ENCODE measurements around the gene HRC.
"Not testable (repeated sequence)": the region's sequence is repeated elsewhere in the genome, so short reads cannot be mapped to it uniquely, and the experiment has no call there.

HRC gene

DNA sequence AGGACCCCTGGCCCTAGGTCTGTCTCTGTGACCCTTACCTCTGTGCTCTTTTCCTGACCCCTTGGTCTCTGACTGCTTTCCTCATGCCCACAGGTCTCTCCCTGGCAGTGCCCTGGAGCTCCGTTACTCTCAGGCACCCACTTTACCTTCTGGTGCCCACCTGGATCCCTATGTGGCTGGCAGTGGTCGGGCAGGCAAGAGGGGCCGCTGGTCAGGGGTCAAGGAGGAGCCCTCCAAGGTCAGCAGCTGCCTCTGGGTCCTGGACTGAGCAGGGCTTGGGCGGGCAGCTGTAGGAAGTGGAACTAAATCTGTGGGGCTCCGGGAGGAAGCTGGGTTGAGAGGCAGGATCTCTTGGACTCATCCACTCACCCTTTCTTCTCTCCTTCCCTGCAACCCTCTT, 19.5 kb downstream of the HRC start:
- no peak for DNase-seq (ENCODE audit: low read depth, low spot score)

DNA sequence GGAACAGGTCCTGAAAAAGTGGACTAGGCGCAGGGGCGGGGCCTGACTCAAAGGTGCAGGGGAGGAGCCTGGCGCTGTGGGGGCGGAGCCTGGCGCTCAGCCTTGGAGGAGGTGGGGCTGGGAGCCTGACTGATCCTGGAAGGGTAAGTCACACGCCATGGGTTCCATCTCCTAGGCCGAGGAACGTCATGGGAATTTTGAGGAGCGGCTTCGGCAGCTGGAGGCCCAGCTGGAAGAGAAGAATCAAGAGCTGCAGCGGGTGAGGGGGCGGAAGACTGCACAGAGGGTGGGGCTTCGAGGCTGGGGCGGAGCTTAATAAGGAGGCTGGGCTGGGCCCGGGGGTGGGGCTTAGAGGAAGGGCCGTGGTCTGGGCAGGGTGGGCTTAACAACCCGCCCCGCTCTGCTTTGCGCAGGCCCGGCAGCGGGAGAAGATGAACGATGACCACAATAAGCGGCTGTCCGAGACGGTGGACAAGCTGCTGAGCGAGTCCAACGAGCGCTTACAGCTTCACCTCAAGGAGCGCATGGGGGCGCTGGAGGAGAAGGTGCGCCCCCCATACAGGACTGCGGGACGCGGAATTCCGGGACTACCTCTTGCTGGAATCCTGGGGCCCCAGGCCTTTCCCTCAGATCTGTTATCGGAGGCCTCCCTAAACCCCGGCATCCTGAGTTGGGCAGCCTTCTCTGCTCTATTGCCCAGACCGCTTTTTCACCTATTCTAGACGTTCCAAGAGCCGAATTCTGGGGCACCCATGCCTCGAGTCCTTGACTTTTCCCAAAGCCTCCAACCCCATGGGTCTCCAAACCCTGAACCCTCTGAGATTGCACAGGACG, 21.4 kb downstream of the HRC start:
- no peak for DNase-seq (ENCODE audit: low read depth, low spot score)

DNA sequence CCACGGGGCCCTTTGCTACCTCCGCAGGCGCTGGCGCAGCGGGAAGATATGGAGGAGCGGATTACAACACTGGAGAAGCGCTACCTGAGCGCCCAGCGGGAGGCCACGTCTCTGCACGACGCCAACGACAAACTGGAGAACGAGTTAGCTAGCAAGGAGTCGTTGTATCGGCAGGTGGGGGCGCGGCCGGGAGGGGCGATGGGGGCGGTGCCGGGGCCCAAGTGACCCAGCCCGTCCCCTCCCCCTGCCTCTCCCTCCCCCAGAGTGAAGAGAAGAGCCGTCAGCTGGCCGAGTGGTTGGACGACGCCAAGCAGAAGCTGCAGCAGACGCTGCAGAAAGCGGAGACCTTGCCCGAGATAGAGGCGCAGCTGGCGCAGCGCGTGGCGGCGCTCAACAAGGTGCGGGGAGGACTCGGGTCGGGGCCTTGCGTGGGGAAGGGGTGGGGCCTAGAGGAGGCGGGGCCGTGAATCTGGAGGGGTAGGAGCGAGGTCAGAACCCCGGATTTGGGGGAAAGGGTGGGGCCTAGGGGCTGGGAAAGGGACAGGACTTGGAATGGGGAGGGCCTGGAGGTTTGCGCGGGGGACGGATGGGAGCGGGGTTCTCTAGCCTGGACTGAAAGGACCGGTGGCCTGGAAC, 22.1 kb downstream of the HRC start:
- DNase-seq (ENCODE audit: low read depth, low spot score): no peak

DNA sequence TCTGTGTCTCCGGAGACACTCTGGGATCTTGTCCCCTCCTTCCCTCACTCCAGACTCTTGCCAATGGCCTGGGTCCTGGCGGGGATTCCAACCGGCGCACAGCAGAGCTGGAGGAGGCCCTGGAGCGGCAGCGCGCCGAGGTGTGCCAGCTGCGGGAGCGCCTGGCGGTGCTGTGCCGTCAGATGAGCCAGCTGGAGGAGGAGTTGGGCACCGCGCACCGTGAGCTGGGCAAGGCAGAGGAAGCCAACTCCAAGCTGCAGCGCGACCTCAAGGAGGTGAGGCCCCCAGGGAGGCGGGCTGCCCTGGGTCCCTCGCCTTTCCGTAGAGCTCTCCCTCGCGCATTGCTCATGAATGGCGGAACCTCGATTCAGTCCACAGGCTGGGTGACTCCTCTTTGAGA, 24.9 kb downstream of the HRC start:
- no peak for DNase-seq (ENCODE audit: low read depth, low spot score)

DNA sequence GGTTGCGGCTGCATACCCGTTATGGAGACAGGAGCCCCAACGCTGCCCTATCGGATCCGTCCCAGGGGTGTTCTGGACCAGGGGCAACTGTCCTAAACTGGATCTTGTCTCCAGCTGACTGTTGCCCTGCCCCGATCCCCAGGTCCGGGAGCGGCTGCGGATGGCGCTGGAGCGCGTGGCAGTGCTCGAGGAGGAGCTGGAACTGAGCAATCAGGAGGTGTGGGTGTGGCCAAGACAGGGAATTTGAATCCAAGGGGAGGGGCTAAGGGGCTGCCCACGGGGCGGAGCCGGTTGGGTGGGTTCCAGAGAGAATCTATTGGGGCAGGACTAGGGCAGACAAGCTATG, 26.0 kb downstream of the HRC start:
- DNase-seq (ENCODE audit: low read depth, low spot score): no peak

DNA sequence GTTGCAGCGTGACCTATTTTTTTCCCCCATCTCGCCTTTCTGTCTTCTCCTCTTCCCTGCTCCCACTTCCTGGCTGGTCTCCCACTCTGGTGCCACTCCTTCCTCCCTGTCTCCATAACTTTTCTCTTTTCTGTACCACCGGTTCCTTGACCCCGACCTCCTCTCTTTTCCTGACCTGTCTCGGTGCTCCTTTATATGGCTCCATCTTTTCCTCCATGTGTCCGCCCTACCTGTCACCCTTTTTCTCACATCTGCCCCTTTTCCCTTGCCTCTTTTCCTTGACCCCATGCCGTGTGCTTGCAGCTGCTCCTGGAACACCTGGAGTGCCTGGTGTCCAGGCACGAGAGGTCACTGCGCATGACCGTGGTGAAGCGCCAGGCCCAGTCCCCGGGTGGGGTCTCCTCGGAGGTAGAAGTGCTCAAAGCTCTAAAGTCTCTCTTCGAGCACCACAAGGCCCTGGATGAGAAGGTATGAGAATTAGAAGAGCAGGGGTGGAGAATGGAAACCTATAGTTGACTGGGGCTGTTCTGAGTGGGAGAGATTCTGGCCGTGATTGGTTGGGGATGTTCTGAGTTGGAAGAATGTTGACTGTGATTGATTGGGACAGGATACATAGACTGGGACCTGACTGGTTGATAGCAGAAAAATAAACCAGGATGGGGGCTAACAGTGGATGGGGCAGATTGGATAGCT, 26.5 kb downstream of the HRC start:
- no peak for DNase-seq (ENCODE audit: low read depth, low spot score)

DNA sequence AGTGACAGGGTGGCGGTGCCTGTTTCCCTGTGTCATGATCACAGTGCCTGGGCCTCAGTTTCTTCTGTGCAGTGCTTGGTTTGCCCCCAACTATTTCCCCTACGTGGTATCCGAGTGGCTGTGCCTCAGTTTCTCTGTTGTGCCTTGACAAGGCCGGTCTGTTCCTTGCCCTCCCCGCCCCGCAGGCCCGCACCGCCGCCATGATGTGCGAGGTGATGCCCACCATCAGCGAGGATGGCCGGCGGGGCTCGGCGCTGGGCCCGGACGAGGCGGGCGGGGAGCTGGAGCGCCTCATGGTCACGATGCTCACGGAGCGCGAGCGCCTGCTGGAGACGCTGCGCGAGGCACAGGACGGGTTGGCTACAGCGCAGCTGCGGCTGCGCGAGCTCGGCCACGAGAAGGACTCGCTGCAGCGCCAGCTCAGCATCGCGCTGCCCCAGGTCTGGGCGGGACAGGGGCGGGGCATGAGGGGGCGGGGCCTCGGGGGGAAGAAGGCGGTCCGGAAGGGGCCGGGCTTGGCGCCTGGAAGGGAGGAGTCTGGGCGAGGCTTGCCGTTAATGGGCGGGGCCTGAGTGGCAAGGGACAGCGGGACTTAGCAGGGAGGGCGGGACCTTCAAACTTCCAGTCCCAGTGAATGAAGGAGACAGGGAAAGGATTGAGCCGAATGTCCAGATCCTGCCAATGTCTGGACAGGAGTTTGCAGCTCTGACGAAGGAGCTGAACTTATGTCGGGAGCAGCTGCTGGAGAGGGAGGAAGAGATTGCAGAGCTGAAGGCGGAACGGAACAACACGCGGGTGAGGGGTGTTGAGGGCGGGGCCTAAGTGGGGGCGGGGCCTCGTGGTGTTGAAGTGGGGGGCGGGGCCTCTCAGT, 27.3 kb downstream of the HRC start:
- peak; percentile 86 for DNase-seq (ENCODE audit: low read depth, low spot score)

DNA sequence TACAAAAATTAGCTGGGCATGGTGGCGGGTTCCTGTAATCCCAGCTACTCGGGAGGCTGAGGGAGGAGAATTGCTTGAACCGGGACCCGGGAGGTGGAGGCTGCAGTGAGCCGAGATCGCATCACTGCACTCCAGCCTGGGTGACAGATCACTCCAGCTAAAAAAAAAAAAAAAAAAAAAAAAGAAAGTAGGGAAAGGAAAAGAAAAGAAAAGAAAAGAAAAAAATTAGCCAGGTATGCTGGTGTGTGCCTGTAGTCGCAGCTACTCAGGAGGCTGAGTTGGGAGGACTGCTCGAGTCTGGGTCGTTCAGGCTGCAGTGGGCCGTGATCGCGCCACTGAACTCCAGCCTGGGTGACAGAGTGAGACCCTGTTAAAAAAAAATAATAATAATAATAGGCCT, 28.0 kb downstream of the HRC start:
- not testable (repeated sequence) for DNase-seq (ENCODE audit: low read depth, low spot score)

DNA sequence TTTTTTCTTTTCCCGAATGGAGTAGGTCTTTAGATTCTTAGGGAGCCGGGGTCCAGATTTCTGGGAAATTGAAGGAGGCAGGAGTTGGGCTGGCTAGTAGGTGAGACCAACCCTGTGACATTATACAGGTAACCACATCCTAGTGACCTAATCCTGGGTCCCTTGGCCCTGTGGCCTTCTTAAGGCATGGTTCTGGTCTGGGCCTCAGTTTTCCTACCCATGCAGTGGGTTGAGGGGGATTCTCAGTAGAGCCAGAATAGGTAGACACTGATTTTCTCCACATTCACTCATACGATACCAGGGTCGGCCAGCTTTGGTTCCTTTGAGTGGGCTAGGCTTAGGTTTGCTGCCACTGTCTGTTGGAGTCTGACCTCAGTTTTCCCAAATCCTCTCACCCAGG, 28.6 kb downstream of the HRC start:
- no peak for DNase-seq (ENCODE audit: low read depth, low spot score)

DNA sequence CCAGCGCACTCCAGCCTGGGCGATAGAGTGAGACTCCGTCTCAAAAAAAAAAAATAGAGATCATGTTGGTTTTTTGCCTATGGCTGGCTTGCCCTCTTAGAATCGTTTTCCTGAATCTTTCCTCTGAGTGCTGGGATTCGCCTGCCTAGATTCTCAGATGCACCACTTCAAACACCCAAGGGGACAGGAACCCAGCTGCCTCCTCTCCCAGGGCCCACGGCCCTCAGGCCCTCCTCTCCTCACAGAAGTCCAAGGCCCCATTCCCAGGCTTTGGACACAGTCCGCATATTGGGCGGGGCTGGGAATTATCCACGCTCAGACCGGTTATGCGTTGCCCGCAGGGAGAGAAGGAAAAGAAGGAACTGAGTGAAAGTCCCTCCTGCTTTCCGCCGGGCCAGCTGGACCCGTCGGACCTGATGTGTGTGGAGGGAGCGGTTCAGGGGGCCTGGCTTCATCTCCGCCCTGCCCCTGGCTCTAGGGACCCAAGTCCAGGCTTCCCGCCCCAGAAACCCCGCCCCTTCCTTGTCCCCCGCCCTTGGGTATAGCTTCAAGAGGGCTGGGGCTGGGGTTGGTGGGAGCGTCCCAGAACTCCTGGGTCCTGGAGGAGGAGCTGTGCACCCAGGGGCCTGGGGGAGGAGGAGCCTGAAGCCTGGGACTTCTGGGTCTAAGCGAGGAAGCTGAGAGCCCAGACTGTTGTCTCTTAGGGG, 30.0 kb downstream of the HRC start:
- DNase-seq (ENCODE audit: low read depth, low spot score): no peak

DNA sequence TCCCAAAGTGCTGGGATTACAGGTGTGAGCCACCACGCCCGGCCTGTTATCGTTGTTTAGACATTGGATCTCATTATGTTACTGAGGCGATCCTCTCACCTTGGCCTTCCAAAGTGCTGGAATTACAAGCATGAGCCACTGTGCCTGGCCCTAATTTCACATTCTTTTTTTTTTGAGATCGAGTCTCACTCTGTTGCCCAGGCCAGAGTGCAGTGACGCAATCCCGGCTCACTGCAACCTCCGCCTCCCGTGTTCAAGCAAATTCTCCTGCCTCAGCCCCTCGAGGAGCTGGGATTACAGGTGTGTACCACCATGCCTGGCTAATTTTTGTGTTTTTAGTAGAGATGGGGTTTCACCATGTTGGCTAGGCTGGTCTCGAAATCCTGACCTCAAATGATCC, 31.9 kb downstream of the HRC start:
- not testable (repeated sequence) for DNase-seq (ENCODE audit: low read depth, low spot score)

DNA sequence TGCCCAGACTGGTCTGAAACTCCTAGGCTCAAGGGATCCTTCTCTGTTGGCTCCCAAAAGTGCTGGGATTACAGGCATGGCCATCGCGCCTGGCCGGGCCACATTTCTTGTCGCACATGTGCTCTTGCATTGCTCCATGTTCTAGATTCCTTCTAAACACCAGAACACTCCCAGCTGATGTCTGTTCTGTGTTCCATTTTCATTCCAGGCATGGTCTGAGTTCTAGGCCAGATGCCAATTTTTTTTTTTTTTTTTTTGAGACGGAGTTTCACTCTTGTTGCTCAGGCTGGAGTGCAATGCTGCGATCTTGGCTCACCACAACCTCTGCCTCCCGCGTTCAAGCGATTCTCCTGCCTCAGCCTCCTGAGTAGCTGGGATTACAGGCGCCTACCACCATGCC, 33.4 kb downstream of the HRC start:
- DNase-seq (ENCODE audit: low read depth, low spot score): not testable (repeated sequence)

DNA sequence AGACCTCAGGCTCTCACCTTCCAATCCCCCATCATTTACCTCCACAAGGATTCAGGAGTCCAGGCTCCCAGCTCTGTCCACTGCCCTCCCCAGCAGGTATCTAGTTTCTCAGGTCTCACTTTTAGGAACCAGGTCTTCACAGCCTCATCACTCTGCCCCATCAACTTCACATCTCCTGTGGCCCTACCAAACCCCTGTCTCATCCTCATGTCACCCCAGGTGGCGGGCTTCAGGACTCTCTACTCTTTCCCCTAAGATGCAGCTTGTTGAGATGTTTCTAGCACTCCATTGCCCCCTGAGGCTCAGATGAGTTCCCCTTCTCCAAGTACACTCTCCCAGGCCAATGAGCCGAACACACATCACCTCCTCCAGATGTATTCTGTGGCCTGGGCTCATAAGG, 34.3 kb downstream of the HRC start:
- DNase-seq (ENCODE audit: low read depth, low spot score): no peak

DNA sequence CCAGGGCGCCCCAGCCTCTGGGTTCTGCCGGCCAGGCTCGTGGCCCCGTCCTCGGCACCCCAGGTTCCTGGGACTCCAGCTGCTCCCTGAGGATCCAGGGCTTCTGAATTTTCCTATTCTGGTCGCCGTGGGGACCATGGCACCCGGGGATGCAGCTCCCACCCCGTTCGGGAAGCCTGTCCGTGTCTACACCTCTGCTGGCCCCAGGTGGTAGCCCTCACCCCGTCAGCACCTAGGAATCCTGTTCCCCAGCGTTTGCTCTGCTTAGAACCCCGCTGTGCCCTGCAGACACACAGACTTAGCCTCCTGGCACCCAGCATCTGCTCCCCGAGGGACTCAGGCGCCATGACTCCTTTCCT, 34.9 kb downstream of the HRC start:
- DNase-seq (ENCODE audit: low read depth, low spot score): no peak

DNA sequence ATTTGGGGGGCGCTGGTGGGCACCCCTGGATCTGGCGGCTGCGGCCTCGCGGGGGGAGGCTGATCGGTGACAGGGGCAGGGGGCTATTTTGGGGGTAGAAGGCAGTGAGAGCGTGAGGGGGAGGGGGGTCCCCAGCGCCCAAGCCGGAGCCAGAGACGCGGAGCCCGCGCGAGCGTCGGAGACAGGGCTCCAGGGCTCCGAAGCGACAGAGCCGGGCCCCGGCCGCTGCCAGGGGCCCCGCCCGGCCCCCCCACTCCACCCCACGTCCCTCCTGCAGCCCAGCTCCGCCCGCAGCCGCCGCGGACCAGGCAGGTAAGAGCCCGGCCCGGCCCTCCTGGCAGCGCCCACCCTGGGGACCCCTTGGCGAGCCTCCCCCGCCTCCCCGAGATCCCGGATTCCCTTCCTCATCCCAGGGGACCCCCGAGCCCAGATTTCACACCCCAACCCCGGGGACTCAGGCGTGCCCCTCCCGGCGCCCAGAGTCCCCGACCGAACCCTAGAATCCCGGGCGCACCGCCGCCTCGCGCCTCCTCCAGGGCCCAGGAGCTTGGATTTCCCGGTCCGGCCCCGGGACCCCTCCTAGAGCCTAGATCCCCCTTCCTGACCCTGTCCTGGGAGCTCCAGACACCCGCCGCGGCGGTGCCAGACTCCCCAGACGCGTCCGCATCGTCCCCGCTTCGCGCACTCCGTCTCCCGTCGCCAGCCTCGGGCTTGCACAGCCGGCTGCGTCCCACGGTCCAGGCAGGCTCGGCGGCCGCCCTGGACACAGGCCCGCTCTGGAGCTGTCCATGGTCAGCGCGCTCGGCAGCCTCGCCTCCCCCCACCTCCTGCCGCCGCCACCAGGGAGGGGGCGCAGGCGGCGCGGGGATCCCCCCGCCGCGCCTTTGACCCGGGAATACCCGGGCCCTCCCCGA, 35.5 kb downstream of the HRC start, which contains the start of gene PPFIA3:
TSS of gene PPFIA3 (plus strand) at position 134 of the 914 bp plus-strand sequence. CDS start 8,330 bp downstream, outside the sequence.
- DNase-seq (ENCODE audit: low read depth, low spot score): no peak

DNA sequence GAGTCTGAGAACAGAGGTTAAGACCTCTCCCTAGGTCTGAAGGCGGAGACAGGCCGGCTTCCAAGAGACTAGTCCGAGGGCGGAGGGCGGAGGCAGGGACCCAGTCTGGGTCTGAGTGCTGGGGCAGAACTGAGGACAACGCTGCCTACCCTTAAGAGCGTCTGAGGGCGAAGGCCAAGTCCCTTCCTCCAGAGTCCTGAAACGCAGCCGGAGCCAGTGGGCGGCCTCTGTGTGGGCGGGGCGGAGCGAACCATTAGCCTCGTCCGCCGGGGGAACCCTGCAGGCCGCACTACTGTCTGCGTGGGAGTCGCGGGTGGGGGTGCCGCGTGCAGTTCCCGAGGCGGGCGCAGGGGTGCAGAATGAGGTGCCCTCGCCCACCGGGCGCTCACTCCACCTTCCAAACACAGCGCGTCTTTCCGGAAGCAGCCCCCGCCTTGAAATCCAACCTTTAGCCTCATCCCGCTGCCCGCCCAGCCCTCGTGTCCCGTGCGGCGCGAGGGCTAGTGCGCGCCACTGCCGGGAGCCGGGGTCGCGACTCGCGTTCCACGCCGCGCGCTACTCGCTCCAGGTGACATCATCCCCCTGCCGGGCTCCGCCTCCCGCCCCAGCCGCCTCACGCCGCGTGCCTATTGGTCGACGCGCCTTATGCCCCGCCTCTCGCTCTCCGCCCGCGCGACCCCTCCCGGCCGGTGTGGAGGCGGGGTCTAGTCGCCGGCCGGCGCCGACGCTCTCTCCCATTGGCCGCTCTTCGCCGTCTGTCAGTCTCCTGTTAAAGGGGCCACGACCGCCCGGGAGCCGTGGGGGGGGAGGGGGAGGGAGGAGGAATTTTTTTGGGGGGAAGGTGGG, 36.4 kb downstream of the HRC start, which contains the start of gene C19orf73:
TSS of gene C19orf73 (minus strand) at position 579 of the 846 bp plus-strand sequence. CDS start at position 458, 121 bp downstream.
- peak; percentile 88 for DNase-seq (ENCODE audit: low read depth, low spot score)

DNA sequence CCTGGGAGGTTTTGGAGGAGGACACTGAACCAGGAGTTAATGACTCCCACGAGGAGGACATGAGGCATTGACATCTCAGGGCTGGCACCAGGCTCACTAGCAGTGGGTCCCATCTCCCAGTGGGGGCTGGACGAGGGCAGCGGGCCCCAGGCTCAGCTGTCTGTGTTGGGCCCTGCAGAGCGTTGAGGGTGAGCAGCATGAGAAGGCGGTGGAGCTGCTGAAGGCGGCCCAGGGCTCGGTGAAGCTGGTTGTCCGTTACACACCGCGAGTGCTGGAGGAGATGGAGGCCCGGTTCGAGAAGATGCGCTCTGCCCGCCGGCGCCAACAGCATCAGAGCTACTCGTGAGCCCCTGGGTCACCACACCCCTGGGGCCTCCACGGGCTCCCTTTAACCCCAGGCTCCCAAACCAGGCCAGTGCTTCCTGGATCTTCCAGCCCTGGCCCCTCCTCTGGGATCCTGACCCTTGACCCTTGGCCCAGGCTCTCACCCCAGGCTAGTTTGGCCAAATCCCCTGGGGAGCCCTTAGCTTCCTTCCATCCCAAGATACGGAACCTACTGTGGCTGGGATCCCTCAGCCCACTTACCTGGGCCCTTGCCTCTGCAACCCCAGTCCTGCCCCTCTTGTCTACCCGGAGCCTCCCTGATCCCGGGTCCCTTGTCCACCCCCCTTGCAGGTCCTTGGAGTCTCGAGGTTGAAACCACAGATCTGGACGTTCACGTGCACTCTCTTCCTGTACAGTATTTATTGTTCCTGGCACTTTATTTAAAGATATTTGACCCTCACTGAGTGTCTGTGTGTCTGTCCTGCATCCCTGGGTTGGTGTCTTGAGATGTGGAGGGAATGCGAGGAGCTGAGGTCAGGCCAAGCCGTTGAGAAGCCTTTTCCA, 37.3 kb downstream of the HRC start:
- DNase-seq (ENCODE audit: low read depth, low spot score): no peak

DNA sequence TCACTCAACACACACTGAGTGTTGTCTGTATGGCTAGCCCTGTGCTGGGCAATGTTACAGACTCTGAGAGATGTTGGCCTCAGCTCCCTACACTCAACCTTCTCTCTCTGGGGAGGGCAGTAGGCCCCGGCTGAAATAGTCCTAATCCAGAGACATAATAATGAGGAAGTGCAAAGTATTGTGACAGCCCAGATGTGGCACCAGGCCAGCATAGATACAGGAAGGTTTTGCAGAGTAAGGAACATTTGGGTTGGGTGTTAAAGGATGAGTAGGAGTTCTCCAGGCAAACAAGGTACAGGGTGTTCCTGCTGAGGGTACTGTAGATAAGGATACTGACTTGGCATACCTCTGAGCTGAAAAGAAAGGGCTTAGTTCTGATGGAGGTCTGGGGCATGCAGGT, 38.7 kb downstream of the HRC start:
- DNase-seq (ENCODE audit: low read depth, low spot score): no peak

All from activated CD4-positive, CD25-positive, alpha-beta regulatory T cell treated with anti-CD3 and anti-CD28 coated beads, Interleukin-2, amount 50 U/mL, for 16 hours (primary cell).